ENCODE data around the gene NSD1. TPM values are rescaled to one million over a fixed set of nuclear protein-coding genes. Genes with fewer than 3 reads are reported as not detected.

NSD1 gene
- total RNA-seq, 2 donors from 2014 or later = 150 to 190 TPM

DNA sequence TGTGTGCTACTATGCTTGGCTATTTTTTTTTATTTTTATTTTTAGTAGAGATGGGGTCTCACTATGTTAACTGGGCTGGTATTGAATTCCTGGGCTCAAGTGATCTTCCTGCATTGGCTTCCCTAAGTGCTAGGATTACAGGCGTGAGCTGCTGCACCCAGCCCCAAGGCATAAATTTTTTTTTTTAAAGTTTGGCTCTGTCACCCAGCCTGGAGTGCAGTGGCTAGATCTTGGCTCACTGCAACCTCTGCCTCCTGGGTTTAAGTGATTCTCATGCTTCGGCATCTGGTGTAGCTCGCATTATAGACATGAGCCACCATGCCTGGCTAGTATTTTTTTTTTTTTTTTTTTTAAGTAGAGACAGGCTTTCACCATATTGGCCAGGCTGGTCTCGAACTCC, 99.6 kb downstream of the NSD1 start:
- no peaks in the 10 kb centered on the region for H3K9me3 ChIP-seq (ENCODE audit: control insufficient read depth, low read length)
- Mint-ChIP-seq H3K27me3 (ENCODE audit: insufficient read depth) (no peaks in the 10 kb centered on the region), H3K9me3 (no peaks in the 10 kb centered on the region), H3K4me3 (no peak overlapping the region), H3K36me3 (ENCODE audit: low read depth) (peaks cover 49% of the 10 kb centered on the region), H3K27ac (peak overlapping the region; percentile 69), H3K4me1 (no peaks in the 10 kb centered on the region)
- no peak overlapping the region for H3K27ac ChIP-seq (ENCODE audit: low read depth, low read length)
- no peak for DNase-seq
- no peak overlapping the region for H3K4me3 ChIP-seq (ENCODE audit: low read length)
- no peaks in the 10 kb centered on the region for H3K27me3 ChIP-seq (ENCODE audit: control insufficient read depth, insufficient read depth, low read length, poor library complexity, severe bottlenecking)
- H3K4me1 ChIP-seq (ENCODE audit: control insufficient read depth, insufficient read depth, low read length) = no peaks in the 10 kb centered on the region
- H3K9ac ChIP-seq (ENCODE audit: extremely low read depth, low read length, poor library complexity, severe bottlenecking) = no peak overlapping the region
- WGBS, 2 experiments (ENCODE audit: insufficient coverage in 1 of 2, insufficient read length in 1 of 2) = 89 to 98% methylated on average over 3 to 4 of the region's 4 CpGs
- peaks cover 77% of the 10 kb centered on the region for H3K36me3 ChIP-seq (ENCODE audit: control insufficient read depth, insufficient read depth, low read length)
- TF ChIP-seq, protein P1, sequence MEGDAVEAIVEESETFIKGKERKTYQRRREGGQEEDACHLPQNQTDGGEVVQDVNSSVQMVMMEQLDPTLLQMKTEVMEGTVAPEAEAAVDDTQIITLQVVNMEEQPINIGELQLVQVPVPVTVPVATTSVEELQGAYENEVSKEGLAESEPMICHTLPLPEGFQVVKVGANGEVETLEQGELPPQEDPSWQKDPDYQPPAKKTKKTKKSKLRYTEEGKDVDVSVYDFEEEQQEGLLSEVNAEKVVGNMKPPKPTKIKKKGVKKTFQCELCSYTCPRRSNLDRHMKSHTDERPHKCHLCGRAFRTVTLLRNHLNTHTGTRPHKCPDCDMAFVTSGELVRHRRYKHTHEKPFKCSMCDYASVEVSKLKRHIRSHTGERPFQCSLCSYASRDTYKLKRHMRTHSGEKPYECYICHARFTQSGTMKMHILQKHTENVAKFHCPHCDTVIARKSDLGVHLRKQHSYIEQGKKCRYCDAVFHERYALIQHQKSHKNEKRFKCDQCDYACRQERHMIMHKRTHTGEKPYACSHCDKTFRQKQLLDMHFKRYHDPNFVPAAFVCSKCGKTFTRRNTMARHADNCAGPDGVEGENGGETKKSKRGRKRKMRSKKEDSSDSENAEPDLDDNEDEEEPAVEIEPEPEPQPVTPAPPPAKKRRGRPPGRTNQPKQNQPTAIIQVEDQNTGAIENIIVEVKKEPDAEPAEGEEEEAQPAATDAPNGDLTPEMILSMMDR (conservative IDR thresholded peaks at IDR 0.05) = no peak

DNA sequence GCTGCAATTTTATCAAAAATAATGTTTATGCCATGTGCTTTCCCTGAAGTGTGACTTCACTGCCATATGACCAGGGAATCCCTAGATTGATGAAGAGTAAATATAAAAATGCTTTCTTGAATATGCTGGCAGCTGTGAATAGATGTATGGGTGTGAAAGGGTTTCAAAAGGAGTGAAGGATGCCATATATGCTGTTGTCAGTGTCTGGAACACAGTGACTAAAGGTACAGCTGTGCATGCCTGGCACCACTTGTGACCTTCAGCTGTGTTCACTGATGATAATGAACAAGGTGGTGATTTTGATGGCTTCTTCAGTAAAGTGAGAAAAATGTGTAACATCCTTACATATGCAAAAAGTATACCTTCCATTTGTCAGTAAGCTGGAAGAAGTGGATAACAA, 100.2 kb downstream of the NSD1 start:
- Histone ChIP-seq H3K9me3 (ENCODE audit: control insufficient read depth, low read length) (no peaks in the 10 kb centered on the region), H3K4me3 (ENCODE audit: low read length) (no peak overlapping the region), H3K9ac (ENCODE audit: extremely low read depth, low read length, poor library complexity, severe bottlenecking) (no peak overlapping the region), H3K4me1 (ENCODE audit: control insufficient read depth, insufficient read depth, low read length) (no peaks in the 10 kb centered on the region), H3K27me3 (ENCODE audit: control insufficient read depth, insufficient read depth, low read length, poor library complexity, severe bottlenecking) (no peaks in the 10 kb centered on the region), H3K36me3 (ENCODE audit: control insufficient read depth, insufficient read depth, low read length) (peaks cover 83% of the 10 kb centered on the region), H3K27ac (ENCODE audit: low read depth, low read length) (peak overlapping the region; percentile 12)
- Mint-ChIP-seq H3K9me3 (no peaks in the 10 kb centered on the region), H3K36me3 (ENCODE audit: low read depth) (peaks cover 53% of the 10 kb centered on the region), H3K4me3 (no peak overlapping the region), H3K4me1 (no peaks in the 10 kb centered on the region), H3K27ac (peak overlapping the region; percentile 58), H3K27me3 (ENCODE audit: insufficient read depth) (no peaks in the 10 kb centered on the region)
- TF ChIP-seq, protein P1 (conservative IDR thresholded peaks at IDR 0.05) = no peak
- DNase-seq = no peak

DNA sequence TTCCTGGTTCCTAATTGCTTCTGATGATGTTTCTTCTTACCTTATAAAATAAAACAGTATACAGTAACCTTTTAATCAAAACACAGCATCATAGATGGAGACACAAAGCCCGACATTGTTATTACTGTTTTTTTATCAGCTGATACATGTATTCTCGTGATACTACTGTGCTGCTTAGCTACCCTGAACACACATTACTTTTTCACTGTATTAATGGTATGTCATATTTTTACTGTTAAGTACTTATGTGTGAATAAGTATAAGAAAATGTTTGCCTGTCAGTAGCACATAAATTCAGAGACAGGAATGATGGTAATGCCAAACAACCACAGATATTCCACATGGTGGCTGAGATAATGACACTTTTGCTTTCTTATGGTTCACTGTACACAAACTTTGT, 101.3 kb downstream of the NSD1 start:
- Histone ChIP-seq H3K4me3 (ENCODE audit: low read length) (no peak overlapping the region), H3K9me3 (ENCODE audit: control insufficient read depth, low read length) (no peaks in the 10 kb centered on the region), H3K27me3 (ENCODE audit: control insufficient read depth, insufficient read depth, low read length, poor library complexity, severe bottlenecking) (no peaks in the 10 kb centered on the region), H3K36me3 (ENCODE audit: control insufficient read depth, insufficient read depth, low read length) (peaks cover 84% of the 10 kb centered on the region), H3K27ac (ENCODE audit: low read depth, low read length) (no peak overlapping the region), H3K4me1 (ENCODE audit: control insufficient read depth, insufficient read depth, low read length) (no peaks in the 10 kb centered on the region), H3K9ac (ENCODE audit: extremely low read depth, low read length, poor library complexity, severe bottlenecking) (no peak overlapping the region)
- Mint-ChIP-seq H3K4me1 (no peaks in the 10 kb centered on the region), H3K27ac (no peak overlapping the region), H3K27me3 (ENCODE audit: insufficient read depth) (no peaks in the 10 kb centered on the region), H3K36me3 (ENCODE audit: low read depth) (peaks cover 55% of the 10 kb centered on the region), H3K4me3 (no peak overlapping the region), H3K9me3 (no peaks in the 10 kb centered on the region)
- no peak for DNase-seq
- TF ChIP-seq, protein P1 (conservative IDR thresholded peaks at IDR 0.05) = no peak
- WGBS, 2 experiments (ENCODE audit: insufficient coverage in 1 of 2, insufficient read length in 1 of 2) = 94% methylated on average over 2 of the region's 2 CpGs
